ENCODE data around the gene NCAM1.

Gene NCAM1

DNA sequence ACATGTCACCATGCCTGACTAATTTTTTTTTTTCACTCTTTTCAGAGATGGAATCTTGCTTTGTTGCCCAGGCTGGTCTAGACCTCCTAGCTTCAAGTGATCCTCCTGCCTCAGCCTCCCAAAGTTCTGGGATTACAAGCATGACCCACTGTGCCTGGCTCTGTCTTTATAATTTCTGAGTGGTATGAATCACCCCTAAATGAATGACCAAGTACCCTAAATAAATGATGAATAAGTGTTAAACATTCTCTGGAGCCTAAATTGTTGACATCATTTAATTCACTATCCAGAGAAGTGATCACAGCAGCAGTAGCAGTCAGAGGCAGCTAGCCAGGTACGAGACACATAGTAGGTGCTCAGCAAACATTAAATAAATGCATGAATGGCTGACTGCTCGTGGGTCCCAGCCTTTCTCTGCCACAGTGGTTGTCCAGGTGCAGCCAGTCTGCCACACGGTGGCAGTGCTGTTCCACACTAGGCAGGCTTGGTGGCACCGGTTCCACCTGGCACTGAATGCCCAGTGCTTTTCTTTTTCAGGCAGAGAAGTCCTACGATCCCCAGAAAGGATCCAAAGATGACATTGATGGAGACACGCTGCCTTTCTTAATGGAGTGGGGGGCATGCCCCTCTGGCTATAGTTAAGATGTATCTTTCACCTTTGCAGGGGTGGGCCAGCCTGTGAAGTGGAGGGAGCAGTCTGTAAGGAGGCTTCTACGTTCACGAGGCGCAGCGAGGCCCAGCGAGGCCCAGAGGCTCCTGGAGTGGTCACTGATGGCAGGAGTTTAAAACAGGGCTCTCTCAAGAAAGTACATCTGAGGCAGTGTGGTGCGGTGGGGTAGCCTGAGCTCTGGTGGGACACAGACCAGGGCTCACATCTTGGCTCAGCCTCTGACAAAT, 344.5 kb downstream of the NCAM1 start:
- TF ChIP-seq ZFX (IDR thresholded peaks at IDR 0.05): no peak
- TF ChIP-seq, protein P1, sequence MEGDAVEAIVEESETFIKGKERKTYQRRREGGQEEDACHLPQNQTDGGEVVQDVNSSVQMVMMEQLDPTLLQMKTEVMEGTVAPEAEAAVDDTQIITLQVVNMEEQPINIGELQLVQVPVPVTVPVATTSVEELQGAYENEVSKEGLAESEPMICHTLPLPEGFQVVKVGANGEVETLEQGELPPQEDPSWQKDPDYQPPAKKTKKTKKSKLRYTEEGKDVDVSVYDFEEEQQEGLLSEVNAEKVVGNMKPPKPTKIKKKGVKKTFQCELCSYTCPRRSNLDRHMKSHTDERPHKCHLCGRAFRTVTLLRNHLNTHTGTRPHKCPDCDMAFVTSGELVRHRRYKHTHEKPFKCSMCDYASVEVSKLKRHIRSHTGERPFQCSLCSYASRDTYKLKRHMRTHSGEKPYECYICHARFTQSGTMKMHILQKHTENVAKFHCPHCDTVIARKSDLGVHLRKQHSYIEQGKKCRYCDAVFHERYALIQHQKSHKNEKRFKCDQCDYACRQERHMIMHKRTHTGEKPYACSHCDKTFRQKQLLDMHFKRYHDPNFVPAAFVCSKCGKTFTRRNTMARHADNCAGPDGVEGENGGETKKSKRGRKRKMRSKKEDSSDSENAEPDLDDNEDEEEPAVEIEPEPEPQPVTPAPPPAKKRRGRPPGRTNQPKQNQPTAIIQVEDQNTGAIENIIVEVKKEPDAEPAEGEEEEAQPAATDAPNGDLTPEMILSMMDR (conservative IDR thresholded peaks at IDR 0.05): peak; percentile 95
- H3K27ac ChIP-seq: no peak overlapping the region

DNA sequence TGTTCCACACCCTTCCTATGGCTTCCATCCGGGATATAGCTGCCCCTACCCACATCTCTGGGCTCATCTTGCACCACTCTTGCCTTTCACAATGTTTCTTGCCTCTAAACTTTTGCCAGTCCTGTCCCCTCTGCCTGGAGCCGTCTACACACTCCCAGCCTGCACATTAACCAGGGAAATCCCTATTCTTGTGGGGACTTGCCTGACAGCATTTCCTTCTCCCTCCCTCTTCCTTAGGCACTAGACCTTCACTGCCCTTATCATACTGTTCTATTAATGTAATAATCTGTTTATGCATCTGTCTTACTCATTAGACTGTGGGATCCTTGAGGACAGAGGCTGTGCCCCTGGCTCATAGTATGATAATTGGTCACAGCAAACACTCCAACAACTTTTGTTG, 347.4 kb downstream of the NCAM1 start:
- TF ChIP-seq, protein P1 (conservative IDR thresholded peaks at IDR 0.05): no peak
- TF ChIP-seq ZFX (IDR thresholded peaks at IDR 0.05): no peak
- H3K27ac ChIP-seq: no peak overlapping the region

DNA sequence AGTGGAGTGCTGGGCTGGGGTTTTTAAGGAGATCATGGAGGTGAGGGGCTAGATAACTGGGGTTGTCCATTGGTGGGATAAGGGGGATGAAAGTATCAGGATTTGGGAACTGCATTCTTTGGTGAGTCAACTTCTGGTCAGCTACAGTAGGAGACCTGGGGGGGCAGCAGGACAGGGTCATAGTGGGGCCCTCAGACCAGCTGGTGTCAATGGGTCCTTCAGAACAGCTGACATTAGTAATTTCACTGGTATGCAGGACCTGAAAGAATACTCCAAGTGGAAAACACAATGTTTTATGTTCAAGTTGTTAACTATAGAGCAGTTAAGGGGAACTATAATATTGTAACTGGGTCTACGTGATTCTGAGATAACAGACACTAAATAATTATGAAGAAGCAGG, 350.3 kb downstream of the NCAM1 start:
- H3K27ac ChIP-seq: no peak overlapping the region
- TF ChIP-seq, protein P1 (conservative IDR thresholded peaks at IDR 0.05): no peak
- no peak for TF ChIP-seq ZFX (IDR thresholded peaks at IDR 0.05)

DNA sequence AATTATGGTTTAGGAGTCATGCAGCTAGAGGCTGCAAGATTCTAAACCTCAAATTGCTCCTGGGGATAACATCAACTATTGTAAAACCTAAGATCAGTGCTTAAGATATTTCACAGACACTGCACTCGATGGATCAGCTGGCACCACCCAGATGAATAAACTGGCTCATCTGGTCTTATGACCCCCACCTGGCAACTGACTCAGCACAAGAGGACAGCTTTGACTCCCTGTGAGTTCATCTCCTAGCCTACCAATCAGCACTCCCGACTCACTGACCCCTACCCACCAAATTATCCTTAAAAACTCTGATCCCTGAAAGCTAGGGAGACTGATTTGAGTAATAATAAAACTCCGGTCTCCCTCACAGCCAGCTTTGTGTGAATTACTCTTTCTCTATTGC, 352.4 kb downstream of the NCAM1 start:
- no peak for TF ChIP-seq ZFX (IDR thresholded peaks at IDR 0.05)
- TF ChIP-seq, protein P1 (conservative IDR thresholded peaks at IDR 0.05): no peak
- H3K27ac ChIP-seq: no peak overlapping the region

DNA sequence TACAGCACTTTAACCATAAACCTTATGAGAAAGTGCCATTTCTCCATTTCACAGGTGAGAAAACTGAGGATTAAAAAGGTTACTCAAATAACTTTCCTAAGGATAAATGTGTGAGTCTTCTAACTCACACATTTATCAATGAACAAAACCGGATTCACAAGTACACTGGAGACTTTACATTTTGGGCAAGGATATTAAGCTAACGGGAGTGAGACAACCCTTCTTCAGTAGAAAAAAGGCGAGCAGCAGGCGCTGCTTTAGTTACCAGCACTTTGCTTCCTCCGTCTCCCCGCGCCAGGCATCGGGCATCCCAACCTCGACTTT, 352.8 kb downstream of the NCAM1 start:
- H3K27ac ChIP-seq: peak overlapping the region; percentile 74
- no peak for TF ChIP-seq ZFX (IDR thresholded peaks at IDR 0.05)
- TF ChIP-seq, protein P1 (conservative IDR thresholded peaks at IDR 0.05): no peak

DNA sequence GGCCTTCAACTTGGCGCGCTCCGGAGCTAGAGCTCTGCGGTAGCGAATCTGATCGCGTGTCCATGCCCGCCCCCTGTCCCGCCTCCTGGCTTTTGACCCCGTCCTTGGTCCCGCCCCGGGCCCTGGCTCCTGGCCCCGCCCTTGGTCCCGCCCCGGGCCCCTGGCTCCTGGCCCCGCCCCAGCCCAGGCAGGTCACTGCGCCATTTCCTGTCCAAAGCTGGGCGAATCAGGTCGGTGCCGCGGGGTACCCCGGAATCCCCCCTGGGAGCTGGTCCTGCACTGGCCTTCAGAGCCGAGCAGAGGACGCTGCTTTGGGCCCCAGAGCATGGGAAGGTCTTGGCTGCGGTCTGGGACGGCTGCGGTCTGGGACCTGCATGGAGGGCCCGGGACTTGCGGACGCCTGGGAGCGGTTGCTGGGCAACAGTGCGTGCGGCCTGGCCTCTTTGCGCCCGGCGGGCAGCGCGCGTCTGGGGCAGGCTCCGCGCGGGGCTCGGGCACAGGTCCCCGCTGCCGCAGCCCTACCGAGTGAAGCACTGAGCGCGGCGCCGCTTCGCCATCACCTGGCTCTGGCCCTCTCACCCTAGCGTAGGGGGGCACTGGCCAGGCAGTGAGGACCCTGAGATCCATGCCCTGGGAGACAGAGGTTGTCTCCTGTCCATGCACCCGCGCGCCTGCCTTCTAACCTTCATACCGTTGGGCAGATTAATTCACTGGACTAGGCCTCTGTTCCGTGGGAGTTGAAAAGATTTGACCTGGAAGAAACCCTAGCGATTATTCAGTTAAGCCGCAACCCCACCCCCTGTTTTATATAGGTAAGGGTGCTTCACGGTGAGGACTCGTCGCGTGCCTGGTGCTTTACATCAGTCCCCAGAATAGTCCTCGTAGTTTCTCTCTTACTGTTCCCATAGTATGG, 353.4 kb downstream of the NCAM1 start, which contains the start of gene TTC12:
TSS of gene TTC12 (plus strand) at position 195 of the 913 bp plus-strand sequence. CDS start 1,675 bp downstream, outside the sequence.
- peak within 1 kb of the TSS; percentile 74 for H3K27ac ChIP-seq
- TF ChIP-seq ZFX (IDR thresholded peaks at IDR 0.05): peak; percentile 97
- TF ChIP-seq, protein P1 (conservative IDR thresholded peaks at IDR 0.05): no peak

DNA sequence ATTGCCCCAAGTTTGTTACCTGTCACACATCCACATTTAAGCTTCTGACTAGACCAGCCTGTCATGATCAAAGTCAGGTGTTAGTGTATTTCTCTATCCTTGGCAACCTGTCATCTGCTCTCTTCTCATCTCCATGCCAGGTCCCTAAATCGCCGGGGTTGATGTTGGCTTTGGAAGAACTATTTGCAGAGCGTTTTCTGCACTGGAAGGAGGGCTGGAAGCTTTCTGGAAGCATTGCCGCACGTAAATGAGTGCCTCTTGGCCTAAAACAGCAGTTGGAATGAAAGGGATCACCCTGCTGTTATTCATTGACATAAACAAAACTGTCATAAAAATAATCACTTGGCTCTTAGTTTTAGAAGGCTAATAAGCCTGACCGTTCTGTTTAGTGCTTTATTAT, 354.6 kb downstream of the NCAM1 start:
- no peak overlapping the region; the same call in 1 of the 2 replicates for H3K27ac ChIP-seq
- TF ChIP-seq, protein P1 (conservative IDR thresholded peaks at IDR 0.05): no peak
- TF ChIP-seq ZFX (IDR thresholded peaks at IDR 0.05): no peak
